ENCODE measurements around the gene OR6C65.
"Not testable (repeated sequence)": the region's sequence is repeated elsewhere in the genome, so short reads cannot be mapped to it uniquely, and the experiment has no call there.

Gene OR6C65

GRCh38 chr12:55400229-55400628 is at the start of gene OR6C65:
Gene OR6C65, plus strand, starts transcription at chr12:55400529. Its CDS starts 0 bp downstream, at chr12:55400529.
- DNase-seq: no peak

DNA sequence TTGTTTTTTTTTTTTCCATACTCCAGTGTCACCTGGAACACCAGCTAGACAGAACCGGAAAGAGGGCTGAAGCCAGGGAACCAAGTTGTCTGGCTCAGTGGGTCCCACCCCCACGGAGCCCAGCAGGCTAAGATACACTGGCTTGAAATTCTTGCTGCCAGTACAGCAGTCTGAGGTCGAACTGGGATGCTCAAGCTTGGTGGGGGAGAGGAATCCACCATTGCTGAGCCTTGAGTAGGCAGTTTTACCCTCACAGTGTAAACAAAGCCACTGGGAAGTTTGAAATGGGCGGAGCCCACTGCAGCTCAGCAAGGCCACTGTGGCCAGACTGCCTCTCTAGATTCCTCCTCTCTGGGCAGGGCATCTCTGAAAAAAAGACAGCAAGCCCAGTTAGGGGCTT is 45.0 kb upstream of the OR6C65 start:
- not testable (repeated sequence) for DNase-seq

DNA sequence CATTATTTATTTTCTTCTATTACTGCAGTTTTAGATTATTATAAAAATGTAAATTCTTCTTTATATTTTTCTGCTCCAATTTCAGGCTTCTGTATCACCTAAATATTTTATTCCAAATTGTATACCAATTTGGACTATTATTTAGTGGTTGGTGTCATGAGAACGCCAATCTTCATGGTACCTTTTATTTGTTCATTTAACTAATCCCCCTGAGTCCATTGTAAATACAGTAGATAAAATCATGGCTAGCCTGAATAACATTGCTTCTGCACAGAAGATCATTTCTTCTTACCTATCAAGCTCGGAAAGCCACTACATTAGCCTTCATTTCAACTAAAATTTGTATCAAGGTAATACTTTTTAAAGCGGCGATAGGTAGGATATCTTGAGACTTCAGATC is 37.7 kb upstream of the OR6C65 start, which contains the start of gene OR6C75:
TSS of gene OR6C75 (plus strand) at position 301 of the 400 bp plus-strand sequence. CDS start 2,136 bp downstream, outside the sequence.
- no peak for DNase-seq

GRCh38 chr12:55365086-55365485 is 35.2 kb upstream of the OR6C65 start:
- no peak for DNase-seq

GRCh38 chr12:55372521-55372920 is 27.8 kb upstream of the OR6C65 start:
- DNase-seq: no peak

- no peak for DNase-seq
These were observed 14.4 kb upstream of the OR6C65 start for GRCh38 chr12:55385891-55386290.

DNA sequence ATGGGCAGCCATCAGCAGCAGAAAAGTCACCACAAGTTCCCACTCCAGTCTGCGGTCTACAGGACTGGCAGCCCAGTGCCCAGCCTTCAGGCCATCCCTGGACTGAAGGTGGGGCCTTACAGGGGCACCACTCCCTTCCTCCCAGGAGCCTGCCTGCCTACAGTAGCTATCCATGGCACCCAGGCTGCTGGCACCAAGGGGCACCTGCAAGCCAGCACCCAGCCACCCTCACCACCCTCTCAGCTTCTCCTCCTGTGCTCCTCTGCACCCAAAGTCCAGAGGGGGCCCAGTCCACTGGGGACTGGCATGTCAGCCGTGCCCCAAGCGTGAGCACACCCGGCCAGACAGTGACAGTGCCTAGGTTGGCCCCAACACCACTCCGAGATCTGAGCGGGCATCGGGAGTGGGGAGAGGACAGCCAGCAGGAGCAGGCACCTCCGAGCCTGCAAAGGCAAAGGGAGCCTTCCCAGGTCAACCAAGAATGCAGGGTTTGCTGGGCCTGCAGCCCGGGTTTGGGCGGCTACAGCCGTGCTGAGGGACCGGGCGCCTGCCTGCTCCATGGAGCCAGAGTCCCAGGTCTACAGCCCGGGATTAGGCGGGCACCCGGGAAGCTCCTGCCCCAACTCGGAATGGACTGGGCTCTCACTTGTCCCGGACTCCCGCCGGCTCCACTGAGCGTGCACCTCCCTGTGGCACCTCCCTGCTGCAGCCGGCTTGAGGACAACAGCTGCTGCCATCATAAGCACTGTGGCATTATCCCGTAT is 8.1 kb upstream of the OR6C65 start:
- no peak for DNase-seq

GRCh38 chr12:55396326-55396725 is 4.0 kb upstream of the OR6C65 start:
- no peak for DNase-seq

DNA sequence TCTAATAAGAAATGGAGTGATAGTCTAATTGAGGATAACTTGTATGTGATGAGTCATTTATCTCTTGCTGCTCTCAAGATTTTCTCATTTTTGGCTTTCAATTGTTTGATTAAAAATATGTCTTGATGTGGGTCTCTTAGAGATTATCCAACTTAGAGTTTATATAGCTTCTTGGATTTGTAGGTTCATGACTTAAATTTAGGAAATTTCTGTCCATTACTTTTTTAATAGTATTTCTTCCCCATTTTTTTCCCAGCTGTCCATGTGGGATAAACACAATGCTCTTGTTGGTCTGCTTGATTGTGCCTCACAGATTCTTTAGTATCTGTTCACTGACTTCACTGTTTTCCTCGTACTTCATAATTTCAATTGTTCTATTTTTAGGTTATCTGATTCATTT is 7.5 kb downstream of the OR6C65 start:
- no peak for DNase-seq

DNA sequence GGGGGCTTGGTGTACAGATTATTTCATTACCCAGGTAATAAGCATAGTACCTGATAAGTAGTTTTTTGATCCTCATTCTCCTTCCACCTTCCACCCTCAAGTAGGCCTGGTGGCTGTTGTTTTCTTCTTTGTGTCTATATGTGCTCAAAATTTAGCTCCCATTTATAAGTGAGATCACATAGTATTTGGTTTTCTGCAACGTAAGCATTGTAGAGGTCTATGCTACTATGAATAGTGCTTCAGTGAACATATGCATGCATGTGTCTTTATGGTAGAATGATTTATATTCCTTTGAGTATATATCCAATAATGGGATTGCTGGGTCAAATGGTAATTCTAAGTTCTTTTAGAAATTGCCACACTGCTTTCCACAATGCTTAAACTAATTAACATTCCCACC is 8.8 kb downstream of the OR6C65 start:
- DNase-seq: not testable (repeated sequence)

DNA sequence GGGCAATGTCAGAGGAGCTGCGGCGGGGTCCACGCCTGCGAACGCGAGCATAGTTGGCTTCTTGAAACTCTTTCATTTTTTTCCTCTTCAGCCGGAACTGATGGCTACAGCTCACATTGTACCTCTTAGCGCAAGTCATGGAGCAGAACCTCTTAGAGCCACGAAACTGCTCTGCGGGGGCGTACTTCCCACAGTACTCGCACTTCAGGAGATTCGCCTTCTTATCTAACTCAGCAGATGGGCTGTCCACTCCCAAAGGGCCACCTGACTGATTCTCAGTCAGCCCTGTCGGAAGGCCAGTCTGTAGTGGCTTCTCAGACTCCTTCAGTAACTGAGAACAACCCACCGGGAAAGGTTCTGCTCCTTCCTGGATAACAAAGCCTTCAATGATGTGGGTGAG is 11.8 kb downstream of the OR6C65 start:
- not testable (repeated sequence) for DNase-seq

DNA sequence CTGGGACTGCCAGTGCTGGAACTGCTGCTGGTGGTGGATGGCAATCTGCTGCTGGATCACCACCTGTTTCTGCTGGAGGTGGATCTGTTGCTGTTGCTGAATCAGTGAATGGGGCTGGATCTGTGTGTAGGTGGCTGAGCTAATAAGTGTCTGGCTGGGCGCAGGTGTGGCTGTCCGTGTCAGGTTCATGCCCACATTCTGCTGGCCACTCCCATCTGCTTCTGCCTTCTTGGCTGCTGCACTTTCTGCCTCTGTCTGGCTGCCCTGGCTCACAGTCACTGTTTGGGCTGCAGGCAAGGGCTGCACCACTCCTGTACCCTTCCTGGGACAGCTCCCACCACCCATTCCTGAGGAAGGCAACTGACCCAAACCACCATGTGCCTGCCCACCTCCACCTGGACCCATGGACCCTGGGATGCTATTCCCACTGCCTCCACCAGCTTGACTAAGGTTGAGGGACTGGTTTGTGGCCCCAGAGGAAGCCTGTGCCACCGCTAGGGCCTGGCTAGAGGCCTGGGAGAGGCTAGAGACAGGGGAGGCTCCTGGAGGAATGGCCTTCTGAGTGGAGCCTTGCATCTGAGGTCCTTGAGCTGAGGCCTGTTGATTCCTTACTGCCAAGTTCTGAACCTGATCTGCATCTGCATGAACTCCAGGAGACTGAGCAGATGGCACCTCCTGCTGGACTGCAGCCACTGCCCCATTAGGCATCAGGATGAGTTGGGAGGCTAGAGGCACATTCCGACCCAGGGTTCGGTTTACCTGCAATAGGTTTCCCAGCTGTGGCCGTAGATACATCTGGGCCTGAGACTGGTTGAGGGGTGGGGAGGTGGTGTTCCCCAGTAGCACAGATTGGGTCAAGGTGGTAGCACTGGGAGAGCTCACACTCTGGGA is 13.4 kb downstream of the OR6C65 start:
- DNase-seq: not testable (repeated sequence)

GRCh38 chr12:55414396-55414823 is 14.1 kb downstream of the OR6C65 start:
- not testable (repeated sequence) for DNase-seq

DNA sequence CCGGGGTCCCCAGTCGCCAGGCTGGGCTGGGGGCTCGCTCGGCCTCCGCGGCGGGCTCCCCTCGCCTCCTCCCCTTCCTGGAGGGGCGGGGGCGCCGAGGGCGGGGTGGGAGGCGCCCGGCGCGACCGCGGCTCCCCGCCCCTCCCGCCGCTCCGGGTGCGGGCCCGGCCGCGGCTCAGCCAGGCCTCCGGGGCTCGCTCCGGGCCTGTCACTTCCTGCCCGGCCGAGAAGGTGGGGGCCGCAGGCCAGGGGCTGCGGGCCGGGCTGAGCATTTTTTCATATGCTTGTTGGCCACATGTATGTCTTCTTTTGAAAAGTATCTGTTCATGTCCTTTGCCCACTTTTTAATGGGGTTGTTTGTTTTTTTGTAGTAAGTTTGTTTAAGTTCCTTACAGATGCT is 14.6 kb downstream of the OR6C65 start:
- DNase-seq: not testable (repeated sequence)

DNA sequence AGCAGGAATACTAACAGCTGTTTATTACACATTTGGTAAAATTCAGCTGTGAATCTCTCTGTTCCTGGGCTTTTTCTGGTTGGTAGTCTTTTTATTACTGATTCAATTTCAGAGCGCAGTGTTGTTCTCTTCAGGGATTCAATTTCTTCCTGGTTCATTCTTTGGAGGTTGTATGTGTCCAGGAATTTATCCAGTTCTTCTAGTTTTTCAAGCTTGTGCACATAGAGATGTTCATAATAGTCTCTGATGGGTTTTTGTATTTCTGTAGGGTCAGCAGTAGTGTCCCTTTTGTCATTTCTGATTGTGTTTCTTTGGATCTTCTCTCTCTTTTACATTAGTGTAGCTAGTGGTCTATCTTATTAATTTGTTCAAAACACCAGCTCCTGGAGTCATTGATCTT is 16.6 kb downstream of the OR6C65 start:
- no peak for DNase-seq

DNA sequence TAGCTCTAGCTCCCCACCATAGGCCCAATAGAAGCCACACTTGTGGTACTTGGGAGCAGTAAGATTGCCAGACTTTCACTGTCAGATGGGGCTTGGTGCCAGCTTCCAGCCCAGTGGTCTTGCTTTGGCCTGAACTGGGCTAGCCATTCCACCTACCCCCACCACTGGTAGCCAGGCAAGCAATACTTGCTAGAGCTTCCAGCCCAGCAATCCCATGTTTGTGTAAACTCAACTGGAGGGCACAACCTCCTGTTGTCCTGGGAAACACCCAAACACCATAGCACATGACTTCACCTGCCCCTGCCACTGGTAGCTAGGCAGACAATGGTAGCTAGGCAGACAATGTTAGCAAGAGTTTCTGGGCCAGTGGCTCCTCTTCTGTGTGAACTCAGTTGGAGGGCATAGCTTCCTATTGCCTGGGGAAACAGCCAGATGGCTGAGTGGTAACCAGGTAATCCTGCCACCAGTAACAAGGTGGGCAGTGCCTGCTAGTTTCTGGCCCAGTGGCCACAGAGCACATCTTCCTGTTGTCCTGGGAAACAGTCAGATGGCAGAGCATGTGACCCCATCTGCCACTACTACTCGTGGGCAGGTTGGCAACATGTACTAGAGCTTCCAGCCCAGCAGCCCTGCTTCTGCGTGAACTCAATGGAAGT is 20.1 kb downstream of the OR6C65 start:
- no peak for DNase-seq

DNA sequence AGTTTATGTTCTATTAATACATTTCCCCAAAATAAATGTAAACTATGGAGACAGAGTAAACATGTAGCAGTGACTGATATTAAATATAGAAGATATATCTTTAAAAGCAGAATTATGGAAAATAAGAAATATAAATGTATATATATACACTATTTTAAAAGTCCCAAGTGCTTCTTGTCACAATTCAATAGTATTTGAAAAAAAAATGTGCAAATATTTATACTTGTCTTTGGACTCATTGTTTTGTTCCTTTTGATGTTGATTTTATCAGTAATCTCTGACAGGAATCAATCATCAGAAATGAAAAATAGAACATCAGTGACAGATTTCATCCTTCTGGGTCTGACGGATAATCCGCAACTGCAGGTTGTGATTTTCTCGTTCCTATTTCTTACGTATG is 25.6 kb downstream of the OR6C65 start, which contains the start of gene OR6C76:
TSS of gene OR6C76 (plus strand) at position 301 of the 400 bp plus-strand sequence. CDS start at position 301, 0 bp downstream.
- DNase-seq: no peak

DNA sequence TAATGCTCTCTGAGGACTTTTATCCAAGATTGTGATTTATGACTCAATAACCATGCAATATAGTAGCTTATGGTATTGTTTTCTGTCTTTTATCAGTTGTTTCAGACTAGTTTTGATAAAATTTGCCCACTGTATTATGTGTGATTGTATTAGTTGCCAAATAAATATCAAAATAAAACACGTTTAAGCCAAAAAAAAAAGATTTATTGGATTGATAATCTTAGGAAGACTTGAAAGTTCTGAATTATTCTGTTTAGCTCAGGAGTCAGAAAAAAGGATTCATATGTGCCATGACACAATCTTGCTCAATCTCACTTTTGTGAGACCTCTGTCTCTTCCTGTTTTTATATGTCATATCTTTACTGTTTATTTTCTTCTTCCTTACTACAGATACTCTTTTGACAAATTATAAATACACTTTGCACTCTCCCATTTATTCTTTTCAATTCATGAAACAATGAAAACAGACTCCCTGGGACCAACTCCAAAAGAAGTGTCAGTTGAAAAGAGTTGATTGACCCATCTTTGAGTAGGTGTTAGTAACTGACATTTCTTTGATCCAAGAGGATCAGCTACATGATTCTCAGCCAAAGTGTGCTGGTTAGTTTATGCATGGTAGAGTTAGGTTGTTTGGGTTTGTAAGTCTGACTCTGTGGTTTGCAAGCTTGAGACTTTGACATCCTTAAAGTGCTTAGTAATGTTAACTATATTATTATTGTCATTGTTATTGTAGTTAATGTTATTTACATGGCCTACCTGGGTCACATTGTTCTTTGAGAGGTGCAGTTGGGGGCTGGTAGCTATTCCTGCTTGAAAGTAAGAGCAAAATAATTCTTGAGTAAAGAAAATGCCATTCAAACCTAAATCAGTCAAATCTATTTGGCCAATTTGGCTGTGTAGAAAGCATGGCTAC is 28.3 kb downstream of the OR6C65 start:
- no peak for DNase-seq

GRCh38 chr12:55441233-55441632 is 40.9 kb downstream of the OR6C65 start:
- not testable (repeated sequence) for DNase-seq

DNA sequence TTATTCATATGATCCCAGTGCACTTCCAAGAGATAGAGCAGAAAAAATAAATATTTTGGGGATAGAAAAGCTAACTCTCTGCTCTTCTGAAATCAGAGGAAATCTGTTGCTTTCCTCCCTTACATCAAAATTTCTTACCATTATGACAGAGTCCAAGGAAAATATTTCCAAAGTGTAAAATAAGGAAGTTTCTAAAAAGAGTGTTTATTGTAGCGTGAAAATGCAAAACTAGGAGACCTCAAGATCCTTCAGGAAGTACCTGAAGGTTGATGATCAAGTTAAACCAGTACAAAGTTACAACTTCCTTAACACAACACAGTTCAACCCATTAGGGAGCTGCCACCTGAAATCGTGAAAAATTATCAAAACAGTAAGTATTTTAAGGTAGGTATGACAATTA is 43.4 kb downstream of the OR6C65 start, which contains the start of gene OR6C2:
TSS of gene OR6C2 (plus strand) at position 301 of the 400 bp plus-strand sequence. CDS start 8,138 bp downstream, outside the sequence.
- no peak for DNase-seq

- no peak for DNase-seq
These were observed 45.0 kb downstream of the OR6C65 start for GRCh38 chr12:55445357-55445756.

DNA sequence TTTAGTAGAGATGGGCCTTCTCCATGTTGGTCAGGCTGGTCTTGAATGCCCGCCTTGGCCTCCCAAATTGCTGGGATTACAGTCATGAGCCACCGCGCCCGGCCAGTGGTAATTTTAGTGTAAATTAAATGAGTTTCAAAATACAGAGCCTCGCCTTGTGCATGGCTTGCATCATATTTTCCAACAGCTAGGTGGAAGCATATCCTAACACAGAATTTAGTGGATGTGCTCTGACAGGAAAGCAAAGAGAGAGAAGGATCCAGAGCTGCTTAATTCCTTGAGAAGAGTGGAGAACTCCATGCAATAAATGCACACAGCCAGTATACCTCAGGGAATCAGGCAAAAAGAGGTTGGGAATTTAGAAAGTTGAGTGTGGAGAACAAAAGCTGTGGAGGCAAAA is 46.0 kb downstream of the OR6C65 start:
- DNase-seq: no peak

All from NCI-H1048 (cell line).